Neural cell (in vitro differentiated cells): ENCODE measurements around the gene FHIT. TPM values are rescaled to one million over a fixed set of nuclear protein-coding genes. Genes with fewer than 3 reads are reported as not detected.

Experiments used
- H2AFZ ChIP-seq: fragments of 200-600, 300-800 bp; sonication (generic), shearing (Covaris generic); 2 replicates; pipeline ENCODE4 v1.6.0; 2014; ENCODE audit warnings: low read depth, mild to moderate bottlenecking, antibody characterized with exemption, low read length, moderate library complexity
- H3F3A ChIP-seq: fragments of 200-600 bp; shearing (Covaris generic); 2 replicates; pipeline ENCODE4 v1.6.1; 2016; ENCODE audit warnings: mild to moderate bottlenecking, moderate library complexity, mixed read lengths, antibody characterized with exemption, low read length; ENCODE audit not compliant: insufficient read depth, poor library complexity, severe bottlenecking
- H3K27ac ChIP-seq: fragments of 200-600, 300-800 bp; sonication (generic), shearing (Covaris generic); 2 replicates; pipeline ENCODE4 v1.5.1; 2014; ENCODE audit warnings: mild to moderate bottlenecking, low read length, moderate library complexity
- H3K27me3 ChIP-seq: fragments of 300-800, 200-600 bp; sonication (generic), shearing (Covaris generic); 2 replicates; pipeline ENCODE4 v1.6.0; 2014; ENCODE audit warnings: mild to moderate bottlenecking, low read depth, low read length, moderate library complexity; ENCODE audit not compliant: insufficient read depth
- H3K36me3 ChIP-seq: fragments of 300-800, 200-600 bp; sonication (generic), shearing (Covaris generic); 2 replicates; pipeline ENCODE4 v1.5.1; 2014; ENCODE audit warnings: mild to moderate bottlenecking, antibody characterized with exemption, low read length, moderate library complexity; ENCODE audit not compliant: insufficient read depth
- H3K4me2 ChIP-seq: fragments of 300-800, 200-600 bp; sonication (generic), shearing (Covaris generic); 2 replicates; pipeline ENCODE4 v1.6.0; 2014; ENCODE audit warnings: mild to moderate bottlenecking, low read length
- H3K4me3 ChIP-seq: fragments of 300-800, 200-600 bp; sonication (generic), shearing (Covaris generic); 2 replicates; pipeline ENCODE4 v1.5.1; 2014; ENCODE audit warnings: mild to moderate bottlenecking, low read length, moderate library complexity
- H3K79me2 ChIP-seq: fragments of 200-600 bp; shearing (Covaris generic); replicated peaks from 2 replicates; pipeline ENCODE4 v1.6.0; 2014; ENCODE audit warnings: mild to moderate bottlenecking, low read length, moderate library complexity; ENCODE audit not compliant: insufficient read depth
- H3K9ac ChIP-seq: fragments of 300-800, 200-600 bp; sonication (generic), shearing (Covaris generic); 2 replicates; pipeline ENCODE4 v1.6.1; 2016; ENCODE audit warnings: mild to moderate bottlenecking, low read length, mixed read lengths
- H3K9me2 ChIP-seq: fragments of 200-600 bp; shearing (Covaris generic); 2 replicates; pipeline ENCODE4 v1.6.1; 2016; ENCODE audit warnings: mild to moderate bottlenecking, low read length, mixed read lengths; ENCODE audit not compliant: insufficient read depth
- H3K9me3 ChIP-seq: fragments of 200-600, 300-800 bp; sonication (generic), shearing (Covaris generic); 2 replicates; pipeline ENCODE4 v1.6.1; 2016; ENCODE audit warnings: mild to moderate bottlenecking, mixed run types, low read length, moderate library complexity, mixed read lengths
- H4K20me1 ChIP-seq: fragments of 200-600 bp; shearing (Covaris generic); 2 replicates; pipeline ENCODE4 v1.6.1; 2016; ENCODE audit warnings: mild to moderate bottlenecking, mixed run types; ENCODE audit not compliant: insufficient read depth
- CTCF ChIP-seq: fragments of 450-650 bp; IDR thresholded peaks from 2 replicates; pipeline ENCODE4 v1.5.1; 2014; ENCODE audit warnings: antibody characterized with exemption, mild to moderate bottlenecking, moderate library complexity; ENCODE audit not compliant: poor library complexity, severe bottlenecking
- EP300 ChIP-seq: fragments of 450-650 bp; conservative IDR thresholded peaks from 2 replicates; pipeline ENCODE4 v1.6.1; 2014; ENCODE audit warnings: antibody characterized with exemption, mild to moderate bottlenecking, moderate library complexity; ENCODE audit not compliant: poor library complexity, severe bottlenecking
- EZH2 ChIP-seq: fragments of 200-600, 300-800 bp; shearing (Covaris generic), sonication (generic); IDR thresholded peaks from 2 replicates; pipeline ENCODE4 v1.6.1; 2014; ENCODE audit warnings: antibody characterized with exemption, low read length, borderline replicate concordance, mild to moderate bottlenecking; ENCODE audit not compliant: insufficient read depth, poor library complexity, severe bottlenecking
- MXI1 ChIP-seq: fragments of 450-650 bp; conservative IDR thresholded peaks from 2 replicates; pipeline ENCODE4 v1.6.1; 2014; ENCODE audit warnings: antibody characterized with exemption, mild to moderate bottlenecking; ENCODE audit not compliant: poor library complexity, severe bottlenecking
- POLR2AphosphoS5 ChIP-seq: IDR thresholded peaks from 2 replicates; pipeline ENCODE4 v1.6.1; 2012
- RAD21 ChIP-seq: fragments of 450-650 bp; conservative IDR thresholded peaks from 2 replicates; pipeline ENCODE4 v1.6.1; 2014; ENCODE audit warnings: antibody characterized with exemption, mild to moderate bottlenecking, moderate library complexity
- REST ChIP-seq: IDR thresholded peaks from 2 replicates; pipeline ENCODE4 v1.6.1; 2012; ENCODE audit warnings: borderline replicate concordance
- SMC3 ChIP-seq: fragments of 450-650 bp; conservative IDR thresholded peaks from 2 replicates; pipeline ENCODE4 v1.6.1; 2014; ENCODE audit warnings: antibody characterized with exemption, mild to moderate bottlenecking, moderate library complexity; ENCODE audit not compliant: poor library complexity
- TAF1 ChIP-seq: IDR thresholded peaks from 2 replicates; pipeline ENCODE4 v1.6.1; 2012; ENCODE audit warnings: low read depth
- polyA plus RNA-seq: library from polyadenylated mRNA; depleted of rRNA; stranded (reverse); fragments of >200 nt; gene quantifications from 2 replicates; pipeline ENCODE4 v1.2.3, GENCODE V29; 2014

FHIT gene
- polyA plus RNA-seq, 1 donor from 2014 or later, result not detected

DNA sequence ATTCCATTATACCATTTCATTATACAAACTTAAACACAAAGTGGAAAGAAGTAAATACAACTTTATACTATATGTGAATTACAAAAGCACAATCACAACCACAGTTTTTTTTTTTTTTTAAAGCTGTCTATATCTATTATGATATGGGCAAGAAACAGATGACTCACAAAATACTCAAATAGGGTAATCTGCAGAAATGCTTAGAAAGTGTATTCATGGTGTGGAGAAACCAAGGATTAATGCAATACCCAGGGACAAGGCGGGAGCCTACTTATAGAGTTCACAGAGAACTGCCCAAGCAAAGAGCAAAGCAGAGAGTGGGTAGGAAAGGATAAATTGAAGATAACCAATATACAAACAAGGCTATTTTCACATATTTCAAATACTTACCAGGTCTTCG lies 332.0 kb downstream of the FHIT start:
- Histone ChIP-seq H3K9me2 (no peaks in the 10 kb centered on the region), H4K20me1 (no peaks in the 10 kb centered on the region), H2AFZ (no peak overlapping the region), H3K9me3 (no peaks in the 10 kb centered on the region), H3K79me2 (no peaks in the 10 kb centered on the region), H3K4me2 (no peak overlapping the region), H3K4me3 (no peak overlapping the region), H3K36me3 (no peaks in the 10 kb centered on the region), H3K9ac (no peak overlapping the region), H3K27ac (no peak overlapping the region), H3K27me3 (no peaks in the 10 kb centered on the region), H3F3A (no peaks in the 10 kb centered on the region)
- TF ChIP-seq TAF1 (no peak), REST (no peak), MXI1 (no peak), EZH2 (no peak), SMC3 (no peak), CTCF (no peak), POLR2AphosphoS5 (no peak), RAD21 (no peak), EP300 (no peak)

GRCh38 chr3:60917141-60917540 lies 334.1 kb downstream of the FHIT start:
- H2AFZ ChIP-seq, result no peak overlapping the region
- no peaks in the 10 kb centered on the region for H3K79me2 ChIP-seq
- no peak overlapping the region for H3K9ac ChIP-seq
- H4K20me1 ChIP-seq, result no peaks in the 10 kb centered on the region
- TF ChIP-seq POLR2AphosphoS5, result no peak
- H3K9me3 ChIP-seq, result no peaks in the 10 kb centered on the region
- no peaks in the 10 kb centered on the region for H3K9me2 ChIP-seq
- no peaks in the 10 kb centered on the region for H3F3A ChIP-seq
- no peak overlapping the region for H3K4me3 ChIP-seq
- H3K27me3 ChIP-seq, result no peaks in the 10 kb centered on the region
- H3K4me2 ChIP-seq, result no peak overlapping the region
- no peaks in the 10 kb centered on the region for H3K36me3 ChIP-seq
- H3K27ac ChIP-seq, result no peak overlapping the region

DNA sequence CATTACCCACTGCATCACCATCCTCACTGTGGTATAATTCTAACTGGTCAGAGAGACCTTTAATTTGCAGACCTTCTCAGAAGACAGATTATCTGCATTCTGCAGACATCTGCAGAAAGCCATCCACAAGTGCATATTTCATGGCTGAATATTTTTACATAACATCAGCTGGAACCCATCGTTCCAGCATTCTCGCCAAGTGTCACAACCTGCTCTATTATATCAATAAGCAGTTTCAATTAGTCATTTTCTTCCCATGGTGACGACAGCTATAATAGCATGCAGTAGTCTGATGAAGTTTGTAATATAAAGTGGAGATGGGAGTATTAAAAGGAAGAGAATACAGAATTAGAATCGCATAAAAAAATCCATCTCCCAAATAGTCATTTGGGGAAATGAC lies 334.7 kb downstream of the FHIT start:
- Histone ChIP-seq H3K9me2 (no peaks in the 10 kb centered on the region), H4K20me1 (no peaks in the 10 kb centered on the region), H3F3A (no peaks in the 10 kb centered on the region), H2AFZ (no peak overlapping the region), H3K79me2 (no peaks in the 10 kb centered on the region), H3K4me2 (no peak overlapping the region), H3K4me3 (no peak overlapping the region), H3K36me3 (no peaks in the 10 kb centered on the region), H3K27me3 (no peaks in the 10 kb centered on the region), H3K9me3 (no peaks in the 10 kb centered on the region), H3K9ac (no peak overlapping the region), H3K27ac (no peak overlapping the region)
- TF ChIP-seq RAD21, result no peak
- TF ChIP-seq CTCF, result no peak
- TF ChIP-seq POLR2AphosphoS5, result no peak
- TF ChIP-seq TAF1, result no peak
- no peak for TF ChIP-seq EP300
- no peak for TF ChIP-seq MXI1
- TF ChIP-seq REST, result no peak
- TF ChIP-seq SMC3, result no peak
